GM12874 (cell line): Measurements from ENCODE around the gene DNAJC5G.

Experiments used
- TF ChIP-seq, protein P1 (sequence below): IDR thresholded peaks from 2 replicates; pipeline ENCODE4 v1.5.1; 2011; ENCODE audit warnings: low read depth, mild to moderate bottlenecking, control low read depth, low read length, moderate library complexity; ENCODE audit not compliant: insufficient read depth

Gene DNAJC5G, protein sequence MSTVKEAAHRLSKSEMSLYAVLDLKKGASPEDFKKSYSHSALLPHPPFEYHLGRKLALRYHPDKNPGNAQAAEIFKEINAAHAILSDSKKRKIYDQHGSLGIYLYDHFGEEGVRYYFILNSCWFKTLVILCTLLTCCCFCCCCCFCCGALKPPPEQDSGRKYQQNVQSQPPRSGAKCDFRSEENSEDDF

DNA sequence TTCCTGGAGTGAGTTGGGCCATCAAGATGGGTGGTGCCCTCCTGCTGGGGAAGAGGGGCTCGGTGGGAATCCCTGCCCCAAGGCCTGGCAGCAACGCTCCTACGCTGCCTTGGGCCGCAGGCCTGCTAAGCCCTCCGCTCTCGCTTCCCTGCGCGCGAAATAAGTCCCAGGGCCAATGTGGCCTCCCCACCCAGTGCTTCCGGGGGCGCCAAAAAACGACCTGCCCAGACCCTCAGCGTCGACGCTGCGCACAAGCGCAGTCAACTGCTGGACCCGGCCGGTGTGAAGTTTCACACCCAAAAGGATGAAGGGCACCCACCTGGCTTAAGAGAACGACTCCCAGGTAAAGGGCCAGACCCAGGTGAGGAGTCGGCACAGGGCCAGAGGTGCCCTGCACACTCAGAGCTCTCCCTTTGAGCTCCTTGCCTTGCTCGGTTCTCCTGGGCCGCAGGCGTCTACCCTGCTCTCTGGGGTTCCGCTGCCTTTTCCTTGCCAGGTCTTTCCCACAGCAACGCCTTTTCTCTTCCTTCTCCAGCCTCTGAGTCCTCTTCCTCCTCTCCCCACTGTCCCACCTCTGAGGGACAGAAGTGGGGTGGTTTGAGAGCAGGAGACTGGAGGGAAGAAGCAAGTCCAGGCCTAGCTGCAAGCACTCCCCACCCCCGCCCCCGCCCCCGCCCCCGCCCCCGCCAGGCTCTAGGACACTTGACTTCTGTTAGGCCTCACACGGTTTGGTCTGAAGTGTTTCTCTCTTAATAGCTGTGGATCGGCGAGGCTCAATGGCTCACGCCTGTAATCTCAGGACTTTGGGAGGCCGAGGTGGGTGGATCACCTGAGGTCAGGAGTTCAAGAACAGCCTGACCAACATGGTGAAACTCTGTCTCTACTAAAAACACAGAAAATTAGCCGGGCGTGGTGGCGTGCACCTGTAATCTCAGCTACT is at the start of gene DNAJC5G:
Gene DNAJC5G, plus strand, starts transcription at position 223 of the 940 bp plus-strand sequence. CDS start 1,296 bp downstream, outside the sequence.
- TF ChIP-seq, protein P1, sequence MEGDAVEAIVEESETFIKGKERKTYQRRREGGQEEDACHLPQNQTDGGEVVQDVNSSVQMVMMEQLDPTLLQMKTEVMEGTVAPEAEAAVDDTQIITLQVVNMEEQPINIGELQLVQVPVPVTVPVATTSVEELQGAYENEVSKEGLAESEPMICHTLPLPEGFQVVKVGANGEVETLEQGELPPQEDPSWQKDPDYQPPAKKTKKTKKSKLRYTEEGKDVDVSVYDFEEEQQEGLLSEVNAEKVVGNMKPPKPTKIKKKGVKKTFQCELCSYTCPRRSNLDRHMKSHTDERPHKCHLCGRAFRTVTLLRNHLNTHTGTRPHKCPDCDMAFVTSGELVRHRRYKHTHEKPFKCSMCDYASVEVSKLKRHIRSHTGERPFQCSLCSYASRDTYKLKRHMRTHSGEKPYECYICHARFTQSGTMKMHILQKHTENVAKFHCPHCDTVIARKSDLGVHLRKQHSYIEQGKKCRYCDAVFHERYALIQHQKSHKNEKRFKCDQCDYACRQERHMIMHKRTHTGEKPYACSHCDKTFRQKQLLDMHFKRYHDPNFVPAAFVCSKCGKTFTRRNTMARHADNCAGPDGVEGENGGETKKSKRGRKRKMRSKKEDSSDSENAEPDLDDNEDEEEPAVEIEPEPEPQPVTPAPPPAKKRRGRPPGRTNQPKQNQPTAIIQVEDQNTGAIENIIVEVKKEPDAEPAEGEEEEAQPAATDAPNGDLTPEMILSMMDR, result no peak

DNA sequence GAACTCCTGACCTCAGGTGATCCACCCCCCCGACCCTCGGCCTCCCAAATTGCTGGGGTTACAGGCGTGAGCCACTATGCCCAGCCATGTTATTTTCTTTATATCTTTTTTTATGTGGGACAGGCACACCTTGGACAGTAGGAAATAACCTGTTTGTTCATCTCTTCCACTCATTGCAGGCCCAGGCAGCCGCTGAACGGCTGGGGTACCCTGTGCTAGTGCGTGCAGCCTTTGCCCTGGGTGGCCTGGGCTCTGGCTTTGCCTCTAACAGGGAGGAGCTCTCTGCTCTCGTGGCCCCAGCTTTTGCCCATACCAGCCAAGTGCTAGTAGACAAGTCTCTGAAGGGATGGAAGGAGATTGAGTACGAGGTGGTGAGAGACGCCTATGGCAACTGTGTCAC is 49.7 kb upstream of the DNAJC5G start:
- TF ChIP-seq, protein P1, result no peak

DNA sequence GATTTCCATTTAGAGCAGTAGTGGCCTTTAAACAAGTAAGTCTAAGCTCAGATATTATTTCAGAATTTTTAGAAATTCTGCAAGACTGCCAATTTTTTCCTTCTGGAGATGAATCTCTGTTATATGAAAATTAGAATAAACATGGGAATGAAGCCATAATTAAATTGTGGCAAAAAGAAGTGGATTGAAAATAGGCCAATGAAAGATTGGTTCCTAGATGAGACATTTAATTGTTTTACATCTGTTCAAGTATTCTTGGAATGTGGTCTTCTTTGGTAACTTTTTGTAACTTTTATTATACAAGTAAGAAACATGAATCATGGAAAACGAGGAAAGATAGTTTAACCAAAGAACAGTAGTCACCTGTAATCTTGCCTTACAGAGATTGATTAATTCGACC is 47.7 kb upstream of the DNAJC5G start:
- TF ChIP-seq, protein P1, result no peak

- TF ChIP-seq, protein P1, result no peak
Observed at GRCh38 chr2:27231921-27232320, 43.3 kb upstream of the DNAJC5G start.

GRCh38 chr2:27233341-27233740 is 41.9 kb upstream of the DNAJC5G start:
- TF ChIP-seq, protein P1, result no peak

DNA sequence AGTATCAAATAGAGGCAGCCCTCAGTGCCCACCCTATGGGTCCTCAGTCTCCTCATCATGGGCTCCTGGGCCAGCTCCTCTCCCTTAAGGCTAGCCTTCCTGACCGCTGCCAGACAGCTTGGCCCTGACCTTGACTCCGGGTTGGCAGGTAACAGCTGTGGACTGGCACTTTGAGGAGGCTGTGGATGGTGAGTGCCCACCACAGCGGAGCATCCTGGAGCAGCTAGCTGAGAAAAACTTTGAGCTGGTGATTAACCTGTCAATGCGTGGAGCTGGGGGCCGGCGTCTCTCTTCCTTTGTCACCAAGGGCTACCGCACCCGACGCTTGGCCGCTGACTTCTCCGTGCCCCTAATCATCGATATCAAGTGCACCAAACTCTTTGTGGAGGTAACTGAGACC is 39.1 kb upstream of the DNAJC5G start:
- TF ChIP-seq, protein P1, result no peak

- TF ChIP-seq, protein P1, result no peak
Observed at GRCh38 chr2:27236626-27237025, 38.6 kb upstream of the DNAJC5G start.
